HG03097 (cell line): ENCODE data around the gene PCBD2.
"Not testable (repeated sequence)": the region's sequence is repeated elsewhere in the genome, so short reads cannot be mapped to it uniquely, and the experiment has no call there.

Experiments used
- ATAC-seq: cut with Tn5 transposase; IDR thresholded peaks from one replicate; pipeline ENCODE4 v1.9.1; 2021; ENCODE audit not compliant: unreplicated experiment, low FRiP score

Gene PCBD2

GRCh38 chr5:134905246-134905996 lies 490 bp downstream of the PCBD2 start:
- ATAC-seq = peak; percentile 38

GRCh38 chr5:134906811-134907210 lies 1.9 kb downstream of the PCBD2 start:
- ATAC-seq = no peak

GRCh38 chr5:134910752-134911151 lies 5.8 kb downstream of the PCBD2 start:
- ATAC-seq = not testable (repeated sequence)

GRCh38 chr5:134911285-134912206 lies 6.6 kb downstream of the PCBD2 start:
- no peak for ATAC-seq

GRCh38 chr5:134913254-134913653 lies 8.3 kb downstream of the PCBD2 start:
- ATAC-seq = no peak

GRCh38 chr5:134913795-134914194 lies 8.9 kb downstream of the PCBD2 start:
- no peak for ATAC-seq

- ATAC-seq = no peak
Measured at GRCh38 chr5:134917070-134917815, 12.3 kb downstream of the PCBD2 start.

GRCh38 chr5:134918861-134919260 lies 13.9 kb downstream of the PCBD2 start:
- no peak for ATAC-seq

GRCh38 chr5:134920848-134921575 lies 16.1 kb downstream of the PCBD2 start:
- ATAC-seq = no peak

GRCh38 chr5:134932508-134932907 lies 27.6 kb downstream of the PCBD2 start:
- ATAC-seq = no peak

GRCh38 chr5:134934202-134934601 lies 29.3 kb downstream of the PCBD2 start:
- no peak for ATAC-seq

GRCh38 chr5:134935711-134936602 lies 31.0 kb downstream of the PCBD2 start:
- ATAC-seq = no peak

GRCh38 chr5:134937526-134937925 lies 32.6 kb downstream of the PCBD2 start:
- ATAC-seq = no peak

- ATAC-seq = no peak
Measured at GRCh38 chr5:134938030-134938429, 33.1 kb downstream of the PCBD2 start.

GRCh38 chr5:134939500-134939899 lies 34.6 kb downstream of the PCBD2 start:
- no peak for ATAC-seq

GRCh38 chr5:134943547-134943946 lies 38.6 kb downstream of the PCBD2 start:
- ATAC-seq = no peak

GRCh38 chr5:134944630-134945029 lies 39.7 kb downstream of the PCBD2 start:
- ATAC-seq = no peak

- ATAC-seq = no peak
Measured at GRCh38 chr5:134945041-134945440, 40.1 kb downstream of the PCBD2 start.

GRCh38 chr5:134948911-134949310 lies 44.0 kb downstream of the PCBD2 start:
- ATAC-seq = no peak
